Sigmoid colon (tissue), 3 donors: ENCODE measurements around the gene TYR.

Source experiments
- CTCF ChIP-seq, 4 experiments: fragments of 450-650 bp in 3 of 4; fragments of 200-600 bp in 1 of 4; IDR thresholded peaks; one replicate each; pipeline ENCODE4 v1.5.1; 2016 to 2019; ENCODE audit warnings: antibody characterized with exemption in 4 of 4, mild to moderate bottlenecking in 3 of 4, moderate library complexity in 2 of 4
- POLR2A ChIP-seq, 2 donors: fragments of 450-650 bp; IDR thresholded peaks; one replicate each; pipeline ENCODE4 v1.6.1; 2016; ENCODE audit warnings: antibody characterized with exemption in 2 of 2, mild to moderate bottlenecking in 2 of 2, moderate library complexity in 2 of 2

DNA sequence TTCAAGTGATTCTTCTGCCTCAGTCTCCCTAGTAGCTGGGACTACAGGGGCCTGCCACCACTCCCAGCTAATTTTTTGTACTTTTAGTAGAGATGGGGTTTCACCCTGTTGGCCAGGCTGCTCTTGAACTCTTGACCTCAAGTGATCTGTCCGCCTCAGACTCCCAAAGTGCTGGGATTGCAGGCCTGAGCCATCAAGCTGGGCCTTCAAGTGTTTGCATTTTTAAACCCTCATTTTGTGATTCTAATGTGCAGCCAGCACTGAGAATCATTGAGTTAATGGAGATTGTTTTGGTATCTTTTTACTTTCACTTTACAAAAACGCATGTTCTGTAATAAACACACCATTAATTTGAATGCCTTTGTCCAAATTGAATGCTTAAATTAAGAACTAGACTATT is 3.4 kb downstream of the TYR start:
- TF ChIP-seq POLR2A (IDR thresholded peaks at IDR 0.05) (no peak), CTCF (IDR thresholded peaks at IDR 0.05) (no peak)
